HK-2 (cell line): ENCODE data around the gene ABCC6.
"Not testable (repeated sequence)": the region's sequence is repeated elsewhere in the genome, so short reads cannot be mapped to it uniquely, and the experiment has no call there.

Source experiments
- DNase-seq: peaks from one replicate; pipeline ENCODE4 v3.0.0-alpha.2; 2018; ENCODE audit not compliant: unreplicated experiment

Gene ABCC6

DNA sequence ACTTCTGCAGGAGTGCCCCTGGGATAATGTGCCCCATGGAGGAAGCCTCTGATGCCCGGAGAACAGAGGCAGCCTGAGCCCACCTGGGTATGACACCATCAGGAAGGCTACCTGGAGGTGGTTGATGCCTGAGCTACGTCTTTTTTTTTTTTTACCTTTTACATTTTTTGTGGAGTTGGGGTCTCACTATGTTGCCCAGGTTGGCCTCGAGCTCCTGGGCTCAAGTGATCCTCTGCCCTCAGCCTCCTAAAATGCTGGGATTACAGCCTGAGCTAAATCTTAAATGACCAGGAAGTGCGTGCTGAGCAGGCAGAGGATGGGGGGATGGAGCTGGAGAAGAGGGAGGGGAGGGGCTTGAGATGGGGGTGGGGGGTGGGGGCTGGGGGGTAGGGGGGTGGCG is 32.7 kb downstream of the ABCC6 start:
- DNase-seq: no peak

DNA sequence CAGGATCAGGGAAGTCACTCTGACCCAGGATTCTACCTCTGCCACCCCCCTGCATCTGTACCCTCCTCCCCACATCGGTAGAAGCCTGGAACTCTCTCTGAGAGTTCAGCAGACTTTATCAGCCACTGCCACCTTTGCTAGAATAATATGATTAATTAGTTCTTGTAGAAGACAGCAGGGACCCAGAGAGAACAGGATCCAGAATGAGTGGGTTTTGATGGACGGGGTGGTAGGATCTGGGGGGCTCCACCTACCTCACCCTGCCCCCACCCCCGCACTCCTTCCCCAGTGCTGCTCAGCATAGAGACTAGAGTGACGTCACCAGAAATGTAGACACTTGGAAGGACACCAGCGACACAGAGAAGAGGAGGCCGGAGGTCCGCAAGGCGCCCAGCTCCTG is 33.5 kb downstream of the ABCC6 start:
- DNase-seq: no peak

DNA sequence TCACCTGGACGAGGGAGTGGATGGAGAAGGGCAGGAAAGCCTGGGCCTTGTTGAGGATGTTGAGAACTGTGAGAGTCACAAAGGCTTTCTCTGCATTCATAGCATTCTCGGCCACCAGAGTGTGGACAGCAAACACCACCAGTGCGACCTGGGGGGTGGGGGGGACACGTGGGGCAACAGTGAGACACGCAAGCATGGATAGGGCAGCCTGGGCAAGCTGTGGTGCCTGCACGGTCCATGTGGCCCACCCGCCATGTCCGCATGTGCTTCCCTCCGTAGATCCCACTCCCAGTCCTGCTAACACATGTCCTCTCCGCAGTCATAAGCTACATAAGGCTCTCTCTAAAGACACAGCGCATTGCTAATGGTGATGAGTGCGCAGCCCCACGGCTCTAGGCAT is 34.5 kb downstream of the ABCC6 start:
- DNase-seq: no peak

DNA sequence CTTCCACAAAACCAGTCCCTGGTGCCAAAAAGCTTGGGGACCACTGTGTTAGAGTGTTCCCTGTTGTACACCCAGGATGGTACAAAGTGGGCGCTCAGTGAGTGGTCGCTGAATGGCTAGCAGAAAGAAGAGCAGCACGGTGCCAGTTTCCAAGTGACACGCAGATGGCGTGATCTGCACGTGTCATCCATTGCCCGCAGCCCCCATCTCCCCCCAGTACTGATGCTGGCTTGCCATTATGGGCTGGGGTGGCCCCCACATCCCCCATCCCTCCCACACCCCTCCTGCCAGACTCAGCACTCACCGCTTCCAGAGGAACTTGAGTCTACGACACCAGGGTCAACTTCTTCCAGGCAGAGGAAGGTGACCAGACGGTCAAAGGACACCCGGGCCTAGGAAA is 36.5 kb downstream of the ABCC6 start:
- no peak for DNase-seq

DNA sequence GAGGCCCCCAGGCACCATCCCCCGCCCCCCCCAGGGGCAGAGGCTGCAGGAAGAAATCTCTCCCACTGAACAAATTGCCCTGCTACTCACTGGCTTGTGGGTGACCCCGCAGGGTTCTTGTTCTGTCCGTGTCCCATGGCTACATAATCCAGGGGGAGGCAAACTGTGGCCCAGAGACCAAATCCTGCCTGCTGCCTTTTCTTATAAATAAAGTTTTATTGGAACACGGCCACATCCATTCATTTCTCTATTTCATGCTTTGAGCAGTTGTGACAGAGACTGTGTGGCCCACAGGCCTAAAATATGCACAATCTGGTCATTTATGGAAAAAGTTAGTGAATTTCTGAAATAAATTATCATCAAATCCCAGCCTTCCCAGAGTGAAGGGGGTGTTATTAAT is 38.2 kb downstream of the ABCC6 start:
- DNase-seq: no peak

DNA sequence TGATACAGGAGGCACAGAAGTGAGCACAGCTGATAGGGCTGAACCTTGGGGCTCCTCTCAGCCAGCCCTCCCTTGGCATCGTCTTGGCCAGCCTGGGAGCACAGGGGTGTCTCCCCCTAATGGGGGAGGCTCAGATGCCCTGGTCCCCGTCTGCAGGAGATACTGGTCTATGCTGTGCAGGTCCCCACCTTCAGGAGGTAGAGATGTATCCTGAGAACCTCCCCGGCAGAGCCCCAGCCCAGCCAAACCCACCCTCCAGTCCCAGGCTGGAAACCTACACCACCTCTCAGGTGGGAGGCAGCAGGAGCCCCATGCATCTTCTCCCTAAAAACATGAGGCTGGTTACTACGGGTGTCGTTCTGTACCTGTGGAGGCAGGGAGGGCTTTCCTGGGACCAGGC is 38.7 kb downstream of the ABCC6 start:
- no peak for DNase-seq

DNA sequence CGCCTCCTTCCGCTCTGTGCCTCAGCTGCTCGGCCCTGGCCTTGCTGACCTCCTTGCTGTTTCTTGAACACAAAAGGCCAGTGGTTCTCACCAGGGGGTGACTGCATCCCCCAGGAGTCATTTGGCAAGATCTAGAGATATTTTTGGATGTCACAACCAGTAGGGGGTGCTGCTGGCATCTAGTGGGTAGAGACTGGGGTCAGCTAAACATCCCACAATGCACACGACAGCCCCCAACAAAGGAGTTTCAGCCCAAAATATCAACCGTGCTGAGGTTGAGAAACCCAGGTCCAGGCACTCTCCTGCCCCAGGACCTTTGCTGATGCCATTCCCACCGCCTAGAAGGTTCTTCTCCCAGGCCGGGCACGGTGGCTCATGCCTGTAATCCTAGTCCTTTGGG is 39.7 kb downstream of the ABCC6 start:
- DNase-seq: no peak

DNA sequence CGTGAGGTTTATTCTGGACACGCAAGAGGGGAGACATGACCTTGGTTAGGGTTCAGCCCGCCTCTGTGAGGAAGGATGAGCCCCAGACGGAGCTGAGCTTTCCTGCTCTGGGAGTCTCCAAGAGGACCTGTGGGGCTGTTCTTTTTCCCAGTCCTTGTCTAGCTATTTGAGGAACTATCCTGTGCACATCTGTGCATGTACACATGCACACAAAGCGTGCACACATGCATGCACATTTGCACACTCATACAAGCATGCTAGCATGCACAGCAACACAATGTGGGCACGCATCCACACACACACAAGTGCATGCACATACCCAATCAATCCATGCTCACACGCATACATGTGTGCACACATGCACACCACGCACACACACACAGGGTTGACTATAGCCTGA is 40.4 kb downstream of the ABCC6 start:
- DNase-seq: no peak

DNA sequence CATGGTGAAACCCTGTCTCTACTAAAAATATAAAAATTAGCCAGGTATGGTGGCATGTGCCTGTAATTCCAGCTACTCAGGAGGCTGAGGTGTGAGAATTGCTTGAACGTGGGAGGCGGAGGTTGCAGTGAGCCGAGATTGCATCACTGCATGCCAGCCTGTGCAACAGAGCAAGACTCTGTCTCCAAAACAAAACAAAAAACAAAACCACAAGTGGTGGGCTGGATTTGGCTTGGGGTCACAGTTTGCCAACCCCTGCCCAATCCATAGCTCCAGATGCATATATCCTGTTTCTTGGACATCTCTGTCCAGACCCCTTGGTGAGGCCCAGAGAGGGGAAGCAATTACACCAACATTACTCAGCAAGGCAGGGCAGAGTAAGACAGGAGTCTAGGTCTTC is 41.5 kb downstream of the ABCC6 start:
- not testable (repeated sequence) for DNase-seq

DNA sequence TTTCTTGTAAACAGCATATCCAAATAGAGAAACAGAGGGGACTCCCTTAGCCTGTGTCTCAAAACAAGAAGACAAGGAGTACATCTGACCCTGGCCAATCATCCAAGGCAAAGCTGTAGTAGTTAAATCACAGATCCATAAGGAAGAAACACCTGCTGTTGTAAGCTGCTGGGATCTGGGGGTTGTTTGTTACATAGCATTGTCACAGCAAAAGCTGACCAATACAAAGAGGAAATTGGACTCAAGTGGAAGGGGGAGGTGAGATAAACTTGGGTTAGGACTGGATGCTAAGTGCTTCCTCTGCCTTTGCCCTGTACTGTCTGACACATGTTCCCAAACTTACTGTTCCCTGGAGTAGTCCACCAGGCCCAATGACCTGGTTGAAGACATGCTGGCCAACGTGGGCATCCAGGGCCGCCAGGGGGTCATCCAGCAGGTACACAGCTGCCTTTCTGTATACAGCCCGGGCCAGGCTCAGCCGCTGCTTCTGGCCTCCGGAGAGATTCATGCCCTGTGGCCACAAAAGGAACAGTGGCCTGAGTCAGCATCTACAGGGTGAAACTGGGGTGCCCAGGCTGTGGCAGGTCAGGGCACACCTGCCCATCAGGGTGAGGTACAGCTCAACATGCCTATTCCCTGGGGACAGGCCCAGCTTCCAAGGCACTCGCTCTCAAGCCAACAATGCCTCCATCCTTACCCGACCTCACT is 44.7 kb downstream of the ABCC6 start:
- no peak for DNase-seq

DNA sequence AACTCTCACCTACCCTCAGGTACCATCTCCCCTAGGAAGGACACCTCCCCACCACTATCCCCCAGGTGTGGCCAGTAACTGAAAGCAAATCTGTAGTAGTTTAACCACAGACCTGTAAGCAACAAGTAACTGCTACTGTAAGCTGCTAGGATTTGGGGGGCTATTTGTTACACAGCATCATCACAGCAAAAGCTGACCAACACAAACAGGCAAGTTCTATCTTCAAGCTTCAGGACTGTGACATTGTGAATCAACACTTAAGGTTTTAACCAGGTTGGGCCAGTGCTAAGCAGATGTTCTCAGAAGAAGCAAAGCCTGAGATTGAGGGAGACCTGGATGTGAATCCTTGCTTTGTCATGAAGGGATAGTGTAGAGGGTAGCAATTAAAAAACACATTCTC is 47.0 kb downstream of the ABCC6 start:
- no peak for DNase-seq

DNA sequence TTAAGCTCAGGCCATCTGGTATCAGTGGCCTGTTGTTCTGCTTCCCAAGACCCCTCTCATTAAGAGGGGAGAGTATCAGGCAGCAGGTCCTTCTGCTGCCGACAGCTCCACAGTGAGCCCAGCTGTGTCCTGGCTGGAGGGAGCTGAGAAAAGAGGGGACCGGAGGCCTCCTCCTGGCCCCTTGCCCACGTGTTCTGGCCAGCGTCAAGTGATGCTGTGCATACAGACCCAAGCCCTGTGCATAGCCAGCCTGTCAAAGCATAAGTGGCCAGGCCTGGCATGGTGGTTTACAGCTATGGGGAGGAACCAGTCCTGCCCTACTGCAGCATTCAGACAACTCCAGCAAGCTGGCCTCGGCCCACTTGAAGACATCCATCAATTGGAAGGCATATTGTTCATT is 48.0 kb downstream of the ABCC6 start:
- no peak for DNase-seq

DNA sequence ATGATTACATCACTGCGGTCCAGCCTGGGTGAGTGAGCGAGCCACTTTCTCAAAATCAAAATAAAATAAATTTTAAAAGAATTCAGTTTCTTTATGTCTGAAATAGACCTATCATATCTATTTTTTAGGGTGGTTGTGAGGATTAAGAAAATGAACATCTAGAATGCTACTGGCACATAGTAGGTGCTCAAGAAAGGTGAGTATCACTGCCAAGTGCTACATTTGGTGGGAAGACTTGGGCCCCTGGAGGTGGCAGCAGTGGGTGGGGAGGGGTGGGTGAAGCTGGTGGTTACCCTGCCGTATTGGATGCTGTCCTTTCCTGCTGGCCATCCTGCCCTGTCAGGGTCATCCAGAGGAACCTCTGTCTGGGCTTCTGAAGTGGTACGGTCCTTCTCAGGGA is 50.3 kb downstream of the ABCC6 start:
- no peak for DNase-seq

DNA sequence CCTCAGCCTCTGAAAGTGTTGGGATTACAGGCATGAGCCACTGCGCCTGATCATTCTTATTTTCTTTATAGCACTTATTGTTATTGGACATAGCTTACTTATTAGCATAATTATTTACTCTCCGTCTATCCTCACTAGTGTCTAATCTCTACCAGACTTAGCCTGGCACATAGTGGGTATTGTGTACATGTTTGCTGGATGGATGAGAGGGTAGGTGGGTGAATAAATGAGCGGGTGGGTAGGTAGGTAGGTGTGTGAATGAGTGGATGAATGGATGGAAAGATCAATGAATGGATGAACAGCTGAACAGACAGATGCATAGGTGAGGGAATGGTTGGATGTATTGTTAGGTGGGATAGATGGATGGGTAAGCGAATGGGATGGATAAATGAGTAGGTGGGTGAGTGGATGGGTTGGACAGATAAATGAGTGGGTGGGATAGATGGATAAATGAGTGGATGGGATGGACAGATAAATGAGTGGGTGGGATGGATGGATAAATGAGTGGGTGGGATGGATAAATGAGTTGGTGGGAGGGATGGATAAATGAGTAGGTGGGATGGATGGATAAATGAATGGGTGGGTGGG is 51.9 kb downstream of the ABCC6 start:
- no peak for DNase-seq

DNA sequence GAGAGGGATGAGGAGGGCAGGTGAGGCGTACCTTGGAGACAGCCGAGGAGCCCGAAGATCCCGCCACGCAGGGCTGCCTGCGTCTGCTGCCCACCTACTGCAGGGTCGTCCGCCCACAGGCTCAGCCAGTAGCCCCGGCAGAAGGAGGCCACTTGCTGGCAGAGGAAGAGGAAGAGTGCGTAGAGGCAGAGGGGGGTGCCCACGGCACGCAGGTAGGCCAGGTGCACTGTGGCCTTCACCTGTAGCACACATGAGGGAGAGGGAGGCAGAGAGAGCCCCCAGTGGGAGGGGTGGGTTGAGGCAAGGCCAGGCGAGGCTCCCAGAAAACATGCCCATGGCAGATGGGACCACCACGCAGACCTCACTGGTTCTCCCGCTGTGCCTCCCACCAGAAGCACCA is 53.7 kb downstream of the ABCC6 start:
- no peak for DNase-seq

DNA sequence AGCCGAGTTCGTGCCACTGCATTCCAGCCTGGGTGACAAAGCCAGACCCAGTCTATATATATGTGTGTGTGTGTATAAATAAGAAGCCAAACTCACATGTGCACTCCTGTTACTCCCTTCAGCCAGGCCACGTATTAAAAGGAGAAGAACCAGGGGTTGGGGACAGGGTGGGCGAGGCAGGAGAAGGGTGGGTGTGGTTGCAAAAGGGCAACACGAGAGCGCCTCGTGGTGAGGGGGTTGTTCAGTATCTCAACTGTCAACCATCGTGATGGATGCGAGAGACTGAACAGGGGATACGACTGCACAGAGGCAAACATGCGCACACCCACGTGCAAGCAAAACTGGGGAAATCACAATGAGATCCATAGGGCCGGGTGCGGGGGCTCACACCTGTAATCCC is 54.9 kb downstream of the ABCC6 start:
- DNase-seq: no peak

DNA sequence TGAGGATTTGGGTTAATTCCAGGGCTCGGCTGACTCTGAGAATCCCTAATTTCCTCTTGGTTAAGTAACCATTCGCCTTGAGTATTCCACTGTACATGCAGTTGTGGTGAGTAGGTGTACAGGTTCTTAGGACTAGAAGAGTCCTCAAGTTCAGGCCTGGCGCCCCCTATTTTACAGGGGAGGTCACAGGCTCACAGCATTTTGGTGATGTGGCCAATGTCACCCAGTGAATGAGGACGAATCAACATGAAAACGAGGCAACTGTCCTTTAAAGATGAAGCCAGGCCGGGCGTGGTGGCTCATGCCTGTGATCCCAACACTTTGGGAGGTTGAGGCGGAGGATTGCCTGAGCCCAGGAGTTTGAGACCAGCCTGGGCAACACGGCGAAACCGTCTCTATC is 55.4 kb downstream of the ABCC6 start:
- DNase-seq: no peak

DNA sequence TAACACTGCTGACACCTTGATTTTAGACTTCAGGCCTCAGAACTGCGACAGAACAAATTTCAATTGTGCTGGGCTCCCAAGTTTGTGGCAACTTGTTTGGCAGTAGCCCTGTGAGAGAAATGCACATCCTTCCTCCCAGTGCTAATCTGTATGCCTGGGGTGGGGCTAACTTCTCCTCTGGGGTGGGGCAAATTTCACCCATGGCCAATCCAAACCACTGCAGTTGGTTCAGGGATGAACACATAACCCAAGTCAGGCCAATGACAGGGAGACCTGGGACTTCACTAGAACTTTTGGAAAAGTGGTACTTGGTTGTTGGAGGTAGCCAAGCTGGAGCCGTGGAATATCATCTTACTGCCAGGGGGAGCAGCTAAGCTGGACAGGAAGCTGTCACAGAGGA is 56.3 kb downstream of the ABCC6 start:
- no peak for DNase-seq

DNA sequence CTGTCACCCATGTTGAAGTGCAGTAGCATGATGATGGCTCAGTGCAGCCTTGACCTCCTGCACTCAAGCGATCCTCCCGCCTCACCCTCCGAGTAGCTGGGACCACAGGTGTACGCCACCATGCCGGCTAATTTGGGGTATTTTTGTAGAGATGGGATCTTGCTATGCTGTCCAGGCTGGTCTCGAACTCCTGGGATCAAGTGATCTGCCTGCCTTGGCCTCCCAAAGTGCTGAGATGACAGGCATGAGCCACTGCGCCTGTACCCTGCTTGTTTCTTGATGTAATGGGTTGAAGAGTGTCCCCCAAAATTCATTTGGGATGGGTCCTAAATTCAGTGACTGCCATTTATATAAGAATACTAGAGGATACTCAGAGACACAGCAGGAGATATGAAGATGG is 57.2 kb downstream of the ABCC6 start:
- no peak for DNase-seq

DNA sequence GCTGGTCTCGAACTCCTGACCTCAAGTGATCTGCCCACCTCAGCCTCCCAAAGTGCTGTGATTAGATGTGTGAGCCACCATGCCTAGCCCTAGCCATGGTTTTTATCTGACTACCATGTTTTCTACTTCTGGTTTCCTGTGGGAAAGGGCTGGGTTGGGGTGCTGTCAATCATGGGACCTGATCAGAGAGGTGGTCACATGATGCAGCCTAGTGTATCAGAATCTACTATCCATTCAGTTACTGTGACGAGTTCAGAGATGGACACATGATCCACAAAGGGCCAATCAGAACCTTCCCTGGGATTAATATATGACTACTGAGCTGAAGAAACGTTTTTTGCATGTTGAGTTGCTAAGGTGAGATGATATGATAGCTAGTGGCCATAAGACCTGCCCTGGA is 59.1 kb downstream of the ABCC6 start:
- DNase-seq: no peak

DNA sequence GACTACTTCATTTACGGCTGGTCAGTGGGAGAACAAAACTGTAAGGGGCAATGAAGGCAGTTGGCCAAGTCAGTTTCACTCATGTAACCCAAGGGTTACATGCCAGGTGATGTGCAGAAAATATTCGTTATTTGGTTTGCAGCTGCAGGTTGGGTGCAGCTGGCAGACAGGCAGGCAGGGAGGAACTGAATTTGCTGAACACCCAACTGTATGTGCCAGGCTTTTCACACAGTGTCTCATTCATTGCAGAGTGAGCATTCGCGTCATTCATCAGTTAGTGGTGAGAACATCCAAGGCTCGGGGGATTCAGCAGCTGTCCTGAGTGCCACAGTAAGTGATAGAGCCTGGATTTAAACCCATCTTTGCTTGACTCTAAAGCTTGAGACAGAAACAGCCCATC is 59.7 kb downstream of the ABCC6 start:
- no peak for DNase-seq

DNA sequence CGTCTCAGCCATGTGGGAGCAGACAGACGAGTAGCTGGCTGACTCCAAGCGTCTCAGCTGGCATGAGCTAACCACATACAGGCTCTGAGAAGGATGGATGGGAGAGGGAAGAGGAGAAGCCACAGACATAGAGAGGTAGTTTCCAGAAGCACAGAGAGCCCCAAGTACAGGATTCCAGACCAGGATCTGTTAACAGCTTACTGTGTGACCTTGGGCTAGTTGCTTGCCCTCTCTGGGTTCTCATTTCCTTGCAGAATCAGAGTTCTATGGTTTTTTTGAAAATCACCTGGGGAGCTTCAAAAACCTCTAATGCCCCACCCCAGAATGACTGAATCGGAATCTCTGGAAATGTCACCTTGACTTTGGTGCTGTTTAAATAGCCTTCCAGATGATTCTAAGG is 60.2 kb downstream of the ABCC6 start:
- no peak for DNase-seq

DNA sequence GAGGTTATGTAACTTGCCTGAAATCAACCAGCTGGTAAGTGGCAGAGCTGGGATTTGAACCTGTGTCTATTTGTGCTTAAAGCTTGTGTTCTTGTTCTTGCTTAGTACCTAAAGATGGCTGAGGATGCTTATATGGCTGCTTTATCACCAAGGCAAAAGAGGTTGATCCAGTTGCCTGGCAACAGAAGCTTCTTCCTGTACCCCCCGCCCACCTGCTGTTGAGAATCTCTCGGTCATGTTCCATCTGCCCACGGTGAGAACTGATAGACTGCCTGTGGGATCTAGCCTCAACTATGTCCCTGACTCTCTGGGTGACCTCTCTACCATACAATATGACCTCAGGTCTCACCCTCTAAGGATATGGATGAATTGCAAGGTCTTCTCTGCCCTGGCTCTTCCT is 60.7 kb downstream of the ABCC6 start:
- no peak for DNase-seq

DNA sequence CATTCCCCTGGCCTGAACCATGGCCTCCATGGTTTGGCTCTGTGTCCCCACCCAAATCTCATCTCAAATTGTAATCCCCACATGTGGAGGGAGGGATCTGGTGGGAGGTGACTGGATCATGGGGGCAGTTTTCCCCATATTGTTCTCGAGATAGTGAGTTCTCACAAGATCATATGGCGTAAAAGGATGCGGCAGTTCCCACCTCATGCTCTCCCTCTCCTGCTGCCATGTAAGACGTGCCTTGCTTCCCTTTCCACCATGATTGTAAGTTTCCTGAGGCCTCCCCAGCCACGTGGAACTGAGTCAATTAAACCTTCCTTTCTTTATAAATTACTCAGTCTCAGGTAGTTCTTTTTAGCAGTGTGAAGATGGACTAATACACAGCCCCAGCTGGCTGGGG is 61.5 kb downstream of the ABCC6 start:
- DNase-seq: not testable (repeated sequence)
